ENCODE data around the gene SMARCA4. TPM values are rescaled to one million over a fixed set of nuclear protein-coding genes. Genes with fewer than 3 reads are reported as not detected.
"Not testable (repeated sequence)": the region's sequence is repeated elsewhere in the genome, so short reads cannot be mapped to it uniquely, and the experiment has no call there.

SMARCA4 gene
- total and polyA plus RNA-seq, 2 experiments from 2014 or later = 177 to 336 TPM

- H3K27me3 Mint-ChIP-seq (ENCODE audit: insufficient read depth, low read depth, poor library complexity) = peaks cover 11% of the 10 kb centered on the region
- not testable (repeated sequence) for H3K4me2 ChIP-seq; H3K27ac ChIP-seq (ENCODE audit: low read depth); H3K4me1 Mint-ChIP-seq; H3K4me1 ChIP-seq (ENCODE audit: insufficient read depth); H2AFZ ChIP-seq; H3K4me3 Mint-ChIP-seq; DNase-seq (ENCODE audit: low spot score); H3K27me3 ChIP-seq (ENCODE audit: insufficient read depth); H3K9me3 Mint-ChIP-seq; H4K20me1 ChIP-seq (replicated peaks; ENCODE audit: insufficient read depth); H3F3A ChIP-seq (replicated peaks; ENCODE audit: low read depth); H3K79me2 ChIP-seq (replicated peaks; ENCODE audit: insufficient read depth); H3K9me2 ChIP-seq (ENCODE audit: insufficient read depth); H3K36me3 Mint-ChIP-seq (ENCODE audit: low read depth); H3K36me3 ChIP-seq (ENCODE audit: insufficient read depth); ATAC-seq; H3K4me3 ChIP-seq; H3K27ac Mint-ChIP-seq
These were observed 116.0 kb downstream of the SMARCA4 start for GRCh38 chr19:11076792-11077191.

- Histone ChIP-seq H3K4me2 (no peak overlapping the region), H3K4me3 (no peak overlapping the region), H4K20me1 (replicated peaks; ENCODE audit: insufficient read depth) (no peaks in the 10 kb centered on the region), H3K27ac (ENCODE audit: low read depth) (no peak overlapping the region), H3K79me2 (replicated peaks; ENCODE audit: insufficient read depth) (no peaks in the 10 kb centered on the region), H3K27me3 (ENCODE audit: insufficient read depth) (no peaks in the 10 kb centered on the region), H3K9me2 (ENCODE audit: insufficient read depth) (no peaks in the 10 kb centered on the region), H2AFZ (no peak overlapping the region), H3K4me1 (ENCODE audit: insufficient read depth) (no peaks in the 10 kb centered on the region), H3F3A (replicated peaks; ENCODE audit: low read depth) (no peaks in the 10 kb centered on the region), H3K36me3 (ENCODE audit: insufficient read depth) (no peaks in the 10 kb centered on the region)
- no peaks in the 10 kb centered on the region for H3K4me1 Mint-ChIP-seq
- peaks cover 1% of the 10 kb centered on the region for H3K27me3 Mint-ChIP-seq (ENCODE audit: insufficient read depth, low read depth, poor library complexity)
- no peak for ATAC-seq
- no peak overlapping the region for H3K27ac Mint-ChIP-seq
- H3K36me3 Mint-ChIP-seq (ENCODE audit: low read depth) = peaks cover 3% of the 10 kb centered on the region; the same call in 1 of the 3 replicates
- H3K9me3 Mint-ChIP-seq = no peaks in the 10 kb centered on the region; the same call in 2 of the 3 replicates
- DNase-seq (ENCODE audit: low spot score) = no peak
- no peak overlapping the region for H3K4me3 Mint-ChIP-seq
- TF ChIP-seq CREB1 (CRISPR knock-in tag; IDR thresholded peaks at IDR 0.05; ENCODE audit: low read depth) (no peak), EZH2 (IDR thresholded peaks at IDR 0.05; ENCODE audit: low read depth, unreplicated experiment) (no peak), STAT1 (IDR thresholded peaks at IDR 0.05; ENCODE audit: unreplicated experiment) (no peak), EZH2phosphoT487 (IDR thresholded peaks at IDR 0.05; ENCODE audit: unreplicated experiment) (no peak), ZNF331 (CRISPR knock-in tag; IDR thresholded peaks at IDR 0.05; ENCODE audit: low read depth) (no peak), CTCF (conservative IDR thresholded peaks at IDR 0.05; ENCODE audit: low read depth in 2 of 2) (no peak), POLR2AphosphoS5 (IDR thresholded peaks at IDR 0.05; ENCODE audit: low read depth) (no peak), ETS1 (IDR thresholded peaks at IDR 0.05) (no peak), NANOG (IDR thresholded peaks at IDR 0.05; ENCODE audit: borderline replicate concordance) (no peak), ZNF114 (CRISPR knock-in tag; IDR thresholded peaks at IDR 0.05) (no peak), REST (IDR thresholded peaks at IDR 0.05; ENCODE audit: unreplicated experiment) (no peak), JUNB (IDR thresholded peaks at IDR 0.05; ENCODE audit: unreplicated experiment) (no peak)
These were observed 118.1 kb downstream of the SMARCA4 start for GRCh38 chr19:11078893-11079292.

Data from GM23338 (cell line).